CD4-positive, alpha-beta T cell treated with Interleukin-1 beta for 1 hour (primary cell): ENCODE data around the gene PBX2.
"Not testable (repeated sequence)": the region's sequence is repeated elsewhere in the genome, so short reads cannot be mapped to it uniquely, and the experiment has no call there.

Source experiments
- DNase-seq, 2 donors: peaks; one replicate each; pipeline ENCODE4 v3.0.0-alpha.2; 2020 to 2022

PBX2 gene

DNA sequence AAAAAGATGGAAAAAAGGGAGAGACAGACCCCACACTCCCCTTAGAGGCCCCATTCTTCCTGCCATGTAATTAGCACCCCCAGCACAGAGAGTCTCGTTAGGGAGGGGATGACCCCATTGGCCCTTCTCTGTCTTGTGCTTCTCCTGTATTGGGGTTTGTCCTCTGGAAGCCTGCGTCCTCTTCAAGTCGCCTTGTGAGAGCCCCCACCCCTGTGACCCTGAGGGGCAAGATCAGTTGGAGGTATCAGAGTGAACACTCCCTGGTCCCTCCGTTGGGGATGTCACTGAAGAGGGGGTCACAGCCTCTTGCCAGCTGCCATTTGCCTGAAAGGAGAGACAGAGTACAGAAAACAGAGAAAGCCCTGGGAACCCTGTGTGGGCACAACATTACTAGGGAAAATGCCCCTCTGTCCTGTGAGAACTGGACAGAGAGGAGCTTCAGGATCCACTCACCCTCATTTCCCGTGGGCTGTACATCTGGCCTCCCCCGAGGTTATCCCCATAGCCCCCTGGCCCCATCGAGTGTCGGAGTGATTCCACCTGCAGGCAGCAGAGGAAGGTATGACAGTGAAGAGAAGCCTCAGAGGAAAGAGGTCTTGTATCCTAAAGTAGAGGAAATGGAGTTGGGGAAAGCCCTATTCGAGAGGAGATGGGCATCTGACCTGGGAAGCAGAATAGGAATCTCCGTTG lies 3.7 kb downstream of the PBX2 start:
- DNase-seq, result not testable (repeated sequence)

DNA sequence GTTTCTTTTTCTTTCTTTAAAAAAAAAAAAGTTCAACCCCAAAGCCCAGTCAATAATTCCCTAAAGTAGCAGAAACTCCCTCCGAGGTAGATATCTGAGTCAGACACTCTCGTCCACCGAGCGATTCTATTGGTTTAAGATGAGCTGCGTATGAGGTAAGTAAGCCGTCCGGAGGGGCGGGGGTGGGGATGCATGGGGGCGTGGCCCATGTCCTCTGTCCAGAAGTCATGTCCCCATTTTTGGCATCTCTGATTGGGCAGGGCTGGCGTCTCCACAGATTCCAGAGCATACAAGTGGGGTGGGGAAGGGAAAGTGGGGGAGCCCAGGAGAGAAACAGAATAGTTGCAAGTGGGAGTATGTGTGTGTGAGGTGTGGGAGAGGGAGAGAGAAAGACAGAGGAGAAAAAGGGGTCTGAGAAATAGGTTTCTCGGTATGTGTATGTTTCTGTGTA lies 4.3 kb downstream of the PBX2 start:
- peak; percentile 57 to 74 for DNase-seq

DNA sequence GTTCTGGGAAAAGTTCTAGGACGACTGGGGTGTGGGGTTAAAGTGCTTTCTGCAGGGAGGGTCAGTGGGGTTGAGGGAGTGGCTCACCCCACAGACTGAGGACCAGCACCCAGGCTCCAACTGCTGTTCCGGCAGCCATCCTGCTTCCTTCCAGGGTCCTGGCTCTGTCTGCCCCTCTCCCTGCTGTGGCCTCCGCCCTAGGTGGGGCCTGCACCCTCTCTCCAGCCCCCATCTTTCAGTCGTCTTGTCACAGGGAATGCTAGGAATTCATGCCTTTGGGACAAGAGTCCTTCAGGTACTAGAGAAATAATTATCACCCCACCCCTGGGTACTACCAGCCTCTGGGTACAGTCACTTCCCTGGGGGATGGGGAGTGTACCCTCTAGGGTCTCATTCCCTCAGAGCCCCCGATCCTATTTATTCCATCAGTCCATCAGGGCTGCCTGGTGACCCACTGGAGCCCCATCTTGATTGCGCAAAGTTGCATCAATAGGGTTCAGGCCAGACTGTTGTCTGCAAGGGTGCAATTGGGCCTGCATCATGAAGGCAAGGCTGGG lies 5.8 kb downstream of the PBX2 start, which contains the start of gene AGER:
TSS of gene AGER (minus strand) at position 170 of the 557 bp plus-strand sequence. CDS start at position 139, 31 bp downstream.
- no peak for DNase-seq

DNA sequence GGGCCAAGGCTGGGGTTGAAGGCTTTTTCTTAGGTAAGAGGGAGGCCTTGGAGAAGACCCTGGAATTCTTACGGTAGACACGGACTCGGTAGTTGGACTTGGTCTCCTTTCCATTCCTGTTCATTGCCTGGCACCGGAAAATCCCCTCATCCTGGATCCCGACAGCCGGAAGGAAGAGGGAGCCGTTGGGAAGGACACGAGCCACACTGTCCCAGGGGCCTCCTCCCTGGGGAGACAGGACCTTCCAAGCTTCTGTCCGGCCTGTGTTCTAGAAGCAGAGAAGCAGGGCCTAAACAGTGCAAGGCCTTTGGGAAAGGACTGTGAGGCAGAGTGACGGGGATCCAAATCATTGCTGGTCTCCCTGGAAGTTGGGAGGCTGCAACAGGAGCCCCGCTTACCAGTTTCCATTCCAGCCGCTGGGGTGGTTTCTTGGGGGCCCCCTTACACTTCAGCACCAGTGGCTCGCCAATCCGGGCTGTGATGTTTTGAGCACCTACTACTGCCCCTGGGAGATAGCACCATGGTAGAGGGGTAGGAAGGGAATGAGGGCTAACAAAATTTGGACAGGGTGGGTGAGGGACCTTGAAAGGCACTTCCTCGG lies 6.4 kb downstream of the PBX2 start:
- no peak for DNase-seq

DNA sequence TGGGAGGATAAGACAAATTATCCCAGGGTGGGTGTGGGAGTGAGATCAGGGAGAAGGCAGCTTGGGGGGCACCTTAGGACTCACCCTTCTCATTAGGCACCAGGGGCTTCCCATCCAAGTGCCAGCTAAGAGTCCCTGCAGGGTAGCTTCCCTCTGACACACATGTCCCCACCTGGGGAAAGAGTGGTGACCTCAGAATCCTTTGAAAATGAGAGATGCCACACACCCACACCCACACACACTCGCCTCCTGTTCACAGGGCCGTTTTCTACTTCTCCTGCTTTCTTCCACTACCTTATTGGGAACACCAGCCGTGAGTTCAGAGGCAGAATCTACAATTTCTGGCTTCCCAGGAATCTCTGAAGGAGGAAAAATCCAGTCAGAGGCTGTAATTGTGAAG lies 7.0 kb downstream of the PBX2 start:
- no peak for DNase-seq

DNA sequence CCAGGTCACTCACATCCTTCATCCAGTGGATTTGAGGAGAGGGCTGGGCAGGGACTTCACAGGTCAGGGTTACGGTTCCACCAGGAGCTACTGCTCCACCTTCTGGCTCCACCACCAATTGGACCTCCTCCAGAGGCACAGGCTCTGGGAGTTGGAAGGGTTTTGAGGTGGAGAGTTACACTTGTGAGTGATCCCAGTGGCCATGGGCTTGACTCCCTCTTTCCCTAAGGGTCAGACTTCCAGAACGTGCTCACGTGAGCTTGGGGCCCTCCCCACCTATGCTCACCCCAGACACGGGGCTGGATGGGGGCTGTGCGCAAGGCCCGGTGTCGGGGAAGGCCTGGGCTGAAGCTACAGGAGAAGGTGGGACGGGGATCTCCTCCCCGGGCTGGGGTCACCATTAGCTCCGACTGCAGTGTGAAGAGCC lies 7.4 kb downstream of the PBX2 start:
- DNase-seq, result no peak

DNA sequence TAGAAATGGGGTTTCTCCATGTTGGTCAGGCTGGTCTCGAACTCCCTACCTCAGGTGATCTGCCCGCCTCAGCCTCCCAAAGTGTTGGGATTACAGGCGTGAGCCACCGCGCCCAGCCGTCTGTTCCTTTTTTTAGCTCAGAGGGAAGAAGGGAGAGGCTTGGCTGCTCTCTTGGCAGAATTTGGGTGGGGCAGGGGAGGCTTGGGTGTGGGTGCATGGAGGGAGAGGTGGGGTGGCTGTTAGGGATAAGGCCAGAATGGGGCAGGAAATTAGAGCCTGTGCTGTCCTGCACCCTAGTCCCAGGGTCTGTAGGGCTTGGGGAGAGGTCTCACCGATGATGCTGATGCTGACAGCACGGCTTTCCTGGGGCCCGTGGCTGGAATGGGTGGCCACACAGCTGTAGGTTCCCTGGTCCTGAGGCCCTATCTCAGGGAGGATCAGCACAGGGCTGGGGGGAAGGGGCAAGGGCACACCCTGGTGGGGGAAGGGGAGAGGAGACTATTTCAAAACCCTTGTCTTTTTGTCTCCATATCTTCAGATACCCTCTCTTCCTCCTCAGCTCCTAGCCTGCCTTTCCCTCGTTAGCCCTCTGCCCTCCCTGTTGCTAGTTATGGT lies 8.0 kb downstream of the PBX2 start:
- DNase-seq, result no peak

DNA sequence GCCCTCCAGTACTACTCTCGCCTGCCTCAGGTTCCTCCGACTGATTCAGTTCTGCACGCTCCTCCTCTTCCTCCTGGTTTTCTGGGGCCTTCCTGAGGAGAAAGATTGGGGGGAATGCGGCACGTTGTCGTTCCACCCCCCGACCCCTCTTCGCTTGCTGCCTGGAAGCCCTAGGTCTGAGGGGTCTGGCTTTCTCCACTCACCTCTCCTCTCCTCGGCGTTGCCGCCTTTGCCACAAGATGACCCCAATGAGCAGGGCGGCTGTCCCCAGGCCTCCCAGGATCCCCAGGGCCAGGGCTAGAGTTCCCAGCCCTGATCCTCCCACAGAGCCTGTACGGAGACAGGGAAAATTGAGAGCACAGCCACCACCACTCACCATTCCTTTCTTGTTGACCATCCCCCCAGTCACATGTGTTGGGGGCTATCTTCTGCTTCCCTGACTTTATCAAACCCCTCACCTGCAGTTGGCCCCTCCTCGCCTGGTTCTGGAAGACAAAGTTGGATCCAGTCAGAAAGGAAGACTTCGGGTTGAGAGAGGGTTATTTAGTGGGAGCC lies 8.8 kb downstream of the PBX2 start:
- DNase-seq, result no peak

DNA sequence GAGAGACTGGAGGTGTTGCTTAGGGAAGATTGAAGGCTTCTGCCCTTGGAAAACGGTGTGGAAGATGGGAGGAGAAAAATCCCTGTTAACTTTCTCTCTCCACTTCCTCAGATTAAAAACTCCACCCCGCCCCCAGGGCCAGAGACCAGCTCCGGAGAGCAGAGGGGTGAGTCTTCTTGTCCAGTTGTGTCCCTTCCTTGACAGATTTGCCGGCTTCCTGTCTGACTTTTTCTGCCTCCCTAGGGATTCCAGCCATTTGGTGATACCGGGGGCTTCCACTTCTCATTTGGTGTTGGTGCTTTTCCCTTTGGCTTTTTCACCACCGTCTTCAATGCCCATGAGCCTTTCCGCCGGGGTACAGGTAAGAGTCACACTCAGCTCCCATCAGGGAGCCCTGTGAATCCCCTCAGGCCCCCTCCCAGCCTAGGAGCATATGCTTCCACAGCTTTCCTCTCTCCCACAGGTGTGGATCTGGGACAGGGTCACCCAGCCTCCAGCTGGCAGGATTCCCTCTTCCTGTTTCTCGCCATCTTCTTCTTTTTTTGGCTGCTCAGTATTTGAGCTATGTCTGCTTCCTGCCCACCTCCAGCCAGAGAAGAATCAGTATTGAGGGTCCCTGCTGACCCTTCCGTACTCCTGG lies 10.1 kb downstream of the PBX2 start:
- DNase-seq, result no peak

DNA sequence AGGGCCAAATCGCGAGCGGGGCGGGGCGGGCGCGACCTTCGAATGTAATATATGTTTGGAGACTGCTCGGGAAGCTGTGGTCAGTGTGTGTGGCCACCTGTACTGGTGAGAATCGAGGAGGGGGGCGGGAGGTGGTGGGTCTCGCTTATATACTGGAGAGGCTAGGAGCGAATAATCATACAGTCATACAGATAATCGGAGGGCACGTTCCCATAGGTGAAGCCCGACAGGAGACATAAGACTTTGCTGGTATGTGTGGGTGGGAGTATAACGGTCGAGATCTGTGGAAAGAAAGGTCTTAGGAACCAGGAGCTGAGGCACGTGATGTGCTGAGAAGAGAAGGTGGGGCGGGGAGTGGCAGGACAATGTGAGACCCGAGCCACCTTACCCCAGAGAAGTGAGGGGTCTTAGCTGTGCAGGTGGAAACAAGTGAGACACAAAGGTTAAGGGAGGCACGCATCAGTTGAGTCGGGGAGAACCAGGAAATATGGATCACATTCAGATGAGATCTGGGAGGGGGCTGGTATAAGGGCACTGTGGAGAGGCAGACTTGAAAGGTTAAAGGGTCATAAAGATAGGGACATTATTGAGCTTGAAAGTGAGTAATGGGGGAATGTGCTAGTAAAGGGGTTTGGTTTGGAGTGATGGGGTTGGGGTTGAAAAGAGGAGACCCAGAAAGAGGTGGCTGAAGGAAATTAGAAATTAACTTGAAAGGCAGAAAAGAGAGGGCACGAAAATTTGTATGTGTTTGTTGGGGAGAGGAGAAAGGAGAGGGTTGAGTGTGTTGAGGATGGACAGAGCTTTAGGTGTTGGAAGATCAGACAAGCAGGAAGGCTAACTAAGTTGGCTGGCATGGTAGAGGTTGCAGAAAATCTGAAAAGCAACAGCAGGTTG lies 11.2 kb downstream of the PBX2 start:
- DNase-seq, result no peak

DNA sequence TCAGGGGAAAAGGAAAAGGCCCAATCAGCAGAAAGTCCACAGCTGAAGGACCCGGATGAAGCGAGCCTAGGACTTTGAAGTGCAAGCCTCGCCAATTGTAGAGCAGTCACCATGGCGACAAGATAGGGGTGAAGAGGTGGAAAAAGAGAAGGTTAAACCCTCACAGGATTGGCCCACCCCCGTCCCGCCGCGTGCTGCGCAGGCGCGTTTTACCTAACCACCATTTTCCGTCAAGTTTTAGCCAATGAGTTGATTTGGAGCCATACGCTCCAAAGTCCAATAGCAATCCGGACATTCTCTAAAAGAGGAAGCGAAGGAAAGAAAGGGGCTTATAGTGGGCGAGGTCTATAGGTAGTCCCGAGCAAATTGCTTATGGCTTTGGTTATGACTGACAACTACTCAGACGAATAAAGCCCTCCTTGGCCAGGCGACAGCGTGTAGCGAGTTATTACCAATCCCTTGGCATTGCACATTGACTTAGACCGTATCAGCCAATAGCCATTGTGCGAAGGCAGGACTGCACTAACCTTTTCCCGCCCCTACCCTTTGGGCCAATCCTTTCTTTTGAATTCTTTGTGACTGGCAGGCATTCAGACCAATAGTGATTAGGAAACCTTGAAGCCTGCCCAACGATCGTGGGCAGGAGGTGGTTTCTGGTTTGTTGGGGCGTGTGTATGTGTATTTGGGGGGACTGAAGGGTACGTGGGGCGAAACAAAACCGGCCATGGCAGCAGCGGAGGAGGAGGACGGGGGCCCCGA lies 12.0 kb downstream of the PBX2 start, which contains the start of gene RNF5:
TSS of gene RNF5 (plus strand) at position 618 of the 759 bp plus-strand sequence. CDS start at position 725, 107 bp downstream.
- DNase-seq, result peak; percentile 98 to 99

DNA sequence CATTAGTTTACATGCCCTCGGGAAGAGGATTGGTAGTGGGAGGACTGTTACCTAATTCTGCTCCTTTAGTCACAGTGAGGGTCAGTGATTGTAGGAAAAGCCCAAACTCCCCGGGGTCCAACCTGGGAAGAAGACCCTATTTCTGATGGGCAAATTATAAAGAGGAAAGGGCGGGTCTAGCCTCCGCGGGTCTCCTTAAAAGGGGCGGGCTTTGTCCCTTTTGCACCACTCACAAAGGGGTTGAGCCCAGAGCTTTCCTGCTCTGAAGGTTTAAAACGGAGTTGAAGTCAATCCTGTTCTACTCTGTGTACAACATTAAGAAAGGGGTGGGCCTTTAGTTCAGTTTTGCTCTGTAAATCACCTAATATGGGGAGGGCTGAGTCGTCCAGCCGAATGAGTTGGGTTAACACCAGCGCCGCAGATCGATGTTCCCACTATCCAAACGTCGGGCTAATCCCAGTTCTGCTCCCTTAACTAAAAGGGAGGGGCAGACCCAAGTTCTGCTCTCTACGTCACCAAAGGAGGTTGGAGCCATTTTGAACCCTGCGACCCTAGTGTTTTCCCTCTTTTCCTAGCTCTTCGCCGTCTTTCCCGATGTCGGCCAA lies 12.7 kb downstream of the PBX2 start:
- peak; percentile 50 to 69 for DNase-seq

DNA sequence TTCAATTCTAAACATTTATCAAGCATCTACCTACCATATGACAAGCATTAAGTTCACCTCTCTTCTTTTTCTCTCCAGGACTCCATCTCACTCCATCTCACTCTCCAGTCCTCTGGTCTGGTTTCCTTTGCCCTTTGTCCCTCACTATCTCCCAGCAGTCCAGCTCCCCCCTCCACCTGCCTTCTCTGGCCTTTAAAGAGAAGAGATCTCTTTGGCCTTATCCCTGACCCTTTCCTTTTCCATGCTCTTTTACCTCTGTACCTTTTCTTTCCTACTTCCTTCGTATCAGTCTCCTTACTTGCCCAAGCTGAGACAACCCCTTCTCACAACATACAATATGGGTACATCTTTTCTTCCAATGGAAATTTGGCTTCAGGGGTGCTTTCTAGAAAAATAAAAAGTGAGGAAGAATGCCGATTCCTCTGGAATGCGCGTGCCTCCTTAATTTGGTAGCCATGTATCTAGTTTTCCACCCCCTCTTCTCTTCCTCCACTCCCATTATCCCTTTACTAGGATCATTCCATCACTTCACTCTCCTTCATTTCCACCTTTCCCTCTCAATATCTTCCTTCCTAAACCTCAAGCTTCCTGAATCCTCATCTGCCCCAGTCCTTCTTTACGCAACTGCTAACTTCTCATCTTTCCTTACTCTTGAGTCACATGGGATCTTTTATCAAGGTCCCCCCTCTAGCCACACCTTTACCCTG lies 13.4 kb downstream of the PBX2 start:
- DNase-seq, result no peak

DNA sequence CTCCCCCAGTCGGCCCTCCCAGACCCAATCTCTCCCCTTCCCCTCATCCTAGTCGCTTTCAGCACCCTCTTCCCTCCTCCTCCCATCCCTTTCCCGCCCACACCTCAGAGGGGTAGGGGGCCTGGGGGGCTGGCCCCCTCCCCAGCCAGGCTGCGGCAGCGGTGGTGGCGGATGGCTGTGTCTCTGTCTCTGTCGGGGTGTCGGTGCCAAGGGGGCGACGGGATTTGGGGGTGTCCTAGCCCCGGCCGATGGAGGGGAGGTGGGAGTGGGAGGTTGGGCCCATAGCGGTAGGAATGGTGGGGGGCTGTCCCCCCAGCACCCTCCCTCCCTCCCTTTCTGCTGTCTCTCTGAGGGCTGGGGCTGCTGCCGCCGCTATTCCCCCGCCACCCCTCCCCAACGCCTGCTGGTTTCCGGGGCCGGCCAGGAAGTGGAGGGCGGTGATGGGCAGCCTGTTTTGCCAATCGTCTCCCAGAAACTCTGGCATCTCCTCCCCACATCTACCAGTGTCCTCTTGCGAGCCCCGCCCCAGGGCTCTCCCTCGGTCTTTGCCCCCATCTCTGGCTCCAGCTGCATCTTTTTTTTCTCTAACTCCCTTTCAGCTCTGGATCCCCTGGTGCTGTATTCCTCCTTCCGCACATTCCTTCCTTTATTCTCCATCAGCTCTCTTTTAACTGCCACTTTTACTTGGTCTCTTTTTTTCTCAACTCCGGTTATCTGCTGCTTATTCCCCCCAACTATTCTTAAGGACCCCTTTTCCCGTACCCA lies 14.1 kb downstream of the PBX2 start, which contains the start of gene AGPAT1:
TSS of gene AGPAT1 (minus strand) at position 374 of the 765 bp plus-strand sequence. CDS start 4,588 bp downstream, outside the sequence.
- peak; percentile 96 for DNase-seq

DNA sequence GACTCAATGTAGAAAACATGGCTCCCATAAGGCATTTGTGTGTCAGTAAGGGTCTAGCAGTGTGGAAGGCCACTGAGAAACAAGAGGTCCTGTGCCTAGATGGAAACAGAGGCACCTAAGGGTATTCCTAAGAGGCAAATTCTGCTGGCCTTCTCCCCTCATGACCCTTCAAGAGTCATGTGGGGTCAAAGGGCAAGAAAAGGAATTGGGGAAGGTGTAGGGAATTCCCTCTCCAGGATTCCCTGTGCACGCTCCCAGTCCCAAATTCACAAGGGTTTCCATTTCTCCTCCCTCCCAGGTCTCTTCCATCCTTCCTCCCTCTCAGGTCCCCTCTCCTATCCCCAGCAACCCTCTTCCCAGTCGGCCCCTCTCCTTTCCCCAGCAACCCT lies 14.7 kb downstream of the PBX2 start:
- no peak for DNase-seq

DNA sequence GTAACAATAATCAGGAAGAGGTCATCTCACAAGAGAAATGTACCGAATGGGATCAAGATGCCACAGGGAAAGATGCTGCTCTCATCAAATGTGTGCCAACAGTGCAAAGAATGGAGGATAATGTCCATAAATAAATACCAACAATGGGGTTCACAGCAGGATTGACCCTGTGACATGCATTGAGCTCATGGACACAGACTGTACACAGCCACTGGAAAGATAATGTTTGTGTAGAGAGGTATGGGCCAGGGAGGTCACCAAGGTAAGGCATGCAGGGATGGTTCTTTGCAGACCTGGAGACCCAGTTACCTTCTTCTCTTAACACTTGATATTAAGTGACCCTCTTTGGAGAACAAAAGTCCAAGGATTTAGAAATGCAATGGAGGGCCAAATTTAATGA lies 15.6 kb downstream of the PBX2 start:
- no peak for DNase-seq

DNA sequence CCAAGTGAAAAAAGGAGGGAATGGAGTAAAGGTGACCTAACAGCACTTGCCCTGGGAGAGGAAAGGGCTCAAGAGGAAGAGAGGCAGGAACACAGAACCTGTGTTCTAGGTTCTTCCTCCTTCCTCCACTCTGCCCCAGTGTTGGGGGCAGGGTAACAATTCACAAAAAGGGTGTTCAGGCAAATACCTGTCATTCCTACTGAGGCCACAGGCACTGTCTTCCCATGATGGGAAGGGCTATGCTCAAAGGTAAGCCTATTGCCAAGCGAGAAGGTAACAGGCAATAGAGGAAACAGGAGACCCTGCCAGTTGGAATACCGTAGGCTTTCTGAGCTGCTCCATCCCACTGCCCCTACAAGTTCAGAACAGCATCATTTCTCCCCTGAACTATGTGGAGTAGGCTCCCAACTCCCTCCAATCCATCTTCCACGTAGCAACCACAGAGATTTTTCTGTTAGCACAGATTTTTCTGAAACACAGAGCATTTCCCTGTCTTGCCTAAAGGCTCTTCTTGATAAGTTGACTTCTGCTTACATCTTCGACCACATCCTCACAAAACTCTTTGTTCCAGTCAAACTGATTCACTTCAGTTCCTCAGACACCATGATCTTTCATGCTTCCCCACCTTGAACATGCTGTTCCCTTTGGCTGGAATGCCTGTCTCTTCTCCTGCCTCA lies 16.8 kb downstream of the PBX2 start:
- no peak for DNase-seq

DNA sequence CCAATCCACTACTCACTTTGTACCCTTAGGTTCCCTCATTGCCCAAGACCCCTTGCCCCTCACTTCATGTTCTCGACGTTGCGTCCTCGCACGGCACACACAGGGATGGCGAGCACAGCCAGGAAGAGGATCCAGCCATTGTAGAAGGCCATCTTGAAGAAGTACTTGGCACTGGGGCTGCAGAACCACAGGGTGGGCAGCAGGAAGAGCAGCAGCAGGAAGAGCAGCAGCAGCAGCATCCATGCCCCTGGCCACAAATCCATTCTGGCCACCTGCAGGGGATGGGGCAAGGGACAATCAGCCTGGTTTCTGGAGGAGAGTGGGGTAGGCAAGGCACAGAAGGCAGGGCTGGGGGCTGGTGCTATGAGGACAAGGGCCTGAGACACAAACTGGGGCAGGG lies 18.8 kb downstream of the PBX2 start:
- no peak for DNase-seq
